Measurements from ENCODE around the gene ASPDH. TPM values are rescaled to one million over a fixed set of nuclear protein-coding genes. Genes with fewer than 3 reads are reported as not detected.

The ASPDH gene
- total RNA-seq, 1 donor from 2014 or later, result not detected

GRCh38 chr19:50492303-50493052 is 21.2 kb downstream of the ASPDH start:
- peaks cover 3% of the 10 kb centered on the region for H3K36me3 Mint-ChIP-seq (ENCODE audit: insufficient read depth)
- H3K4me3 Mint-ChIP-seq (ENCODE audit: low read depth), result no peak overlapping the region
- no peak for DNase-seq (ENCODE audit: low spot score, unreplicated experiment)
- no peak overlapping the region for H3K27ac Mint-ChIP-seq
- TF ChIP-seq CTCF (IDR thresholded peaks at IDR 0.05; ENCODE audit: unreplicated experiment), result no peak
- no peaks in the 10 kb centered on the region for H3K9me3 Mint-ChIP-seq (ENCODE audit: low read depth)
- peaks cover 9% of the 10 kb centered on the region for H3K4me1 Mint-ChIP-seq (ENCODE audit: low read depth)
- peaks cover 70% of the 10 kb centered on the region for H3K27me3 Mint-ChIP-seq

DNA sequence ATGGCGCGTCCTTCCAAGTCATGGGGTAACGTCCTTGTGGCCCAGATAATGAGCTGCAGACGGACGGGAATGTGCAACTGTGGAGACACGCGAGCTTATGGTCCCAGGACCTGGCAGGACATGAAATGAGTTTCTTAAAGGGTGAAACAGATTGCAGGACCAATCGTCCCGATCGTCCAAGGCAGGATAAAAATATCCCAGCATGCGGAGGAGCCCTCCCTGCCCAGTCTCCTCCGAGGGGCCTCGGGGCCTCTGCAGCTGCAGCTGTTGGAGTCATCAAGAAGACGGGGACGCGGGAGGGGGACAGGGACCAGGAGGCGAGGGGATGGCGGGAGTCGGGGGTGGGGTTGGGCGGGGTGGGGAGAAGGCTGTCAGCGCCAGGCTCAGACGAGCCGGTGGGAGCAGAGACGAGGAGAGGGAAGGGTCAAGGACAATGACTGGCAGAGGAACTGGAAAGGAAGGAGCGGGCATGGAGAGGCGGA is 22.7 kb downstream of the ASPDH start:
- Mint-ChIP-seq H3K4me1 (ENCODE audit: low read depth) (peaks cover 9% of the 10 kb centered on the region), H3K4me3 (ENCODE audit: low read depth) (no peak overlapping the region), H3K9me3 (ENCODE audit: low read depth) (peaks cover 3% of the 10 kb centered on the region), H3K36me3 (ENCODE audit: insufficient read depth) (peaks cover 8% of the 10 kb centered on the region), H3K27ac (no peak overlapping the region), H3K27me3 (peaks cover 73% of the 10 kb centered on the region)
- no peak for DNase-seq (ENCODE audit: low spot score, unreplicated experiment)
- TF ChIP-seq CTCF (IDR thresholded peaks at IDR 0.05; ENCODE audit: unreplicated experiment), result no peak

DNA sequence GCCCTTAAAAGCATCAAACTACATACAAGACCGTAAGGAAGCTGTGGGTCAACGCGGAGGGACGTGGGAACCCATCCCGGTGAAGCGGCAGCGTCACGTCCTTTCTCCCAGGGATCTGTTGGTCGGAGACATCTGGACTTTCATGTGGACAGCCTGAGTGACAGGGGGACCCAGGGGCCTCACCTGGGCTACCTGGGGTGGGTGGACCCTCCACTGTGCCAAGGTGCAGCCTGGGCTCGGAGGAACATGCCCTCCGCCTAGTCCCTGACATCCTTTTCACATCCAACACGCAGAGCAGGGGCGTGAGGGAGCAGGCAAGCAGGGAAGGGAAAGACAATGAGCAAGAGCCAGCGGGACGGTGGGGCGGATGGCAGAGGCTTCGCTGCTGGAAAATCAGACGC is 23.3 kb downstream of the ASPDH start:
- H3K27me3 Mint-ChIP-seq, result peaks cover 73% of the 10 kb centered on the region
- no peak for TF ChIP-seq CTCF (IDR thresholded peaks at IDR 0.05; ENCODE audit: unreplicated experiment)
- H3K4me1 Mint-ChIP-seq (ENCODE audit: low read depth), result peaks cover 9% of the 10 kb centered on the region
- no peak for DNase-seq (ENCODE audit: low spot score, unreplicated experiment)
- peaks cover 12% of the 10 kb centered on the region for H3K36me3 Mint-ChIP-seq (ENCODE audit: insufficient read depth)
- H3K27ac Mint-ChIP-seq, result peak overlapping the region; percentile 81
- H3K4me3 Mint-ChIP-seq (ENCODE audit: low read depth), result no peak overlapping the region
- peaks cover 3% of the 10 kb centered on the region for H3K9me3 Mint-ChIP-seq (ENCODE audit: low read depth)

- TF ChIP-seq CTCF (IDR thresholded peaks at IDR 0.05; ENCODE audit: unreplicated experiment), result no peak
- H3K4me3 Mint-ChIP-seq (ENCODE audit: low read depth), result no peak overlapping the region
- H3K9me3 Mint-ChIP-seq (ENCODE audit: low read depth), result peaks cover 3% of the 10 kb centered on the region
- no peak for DNase-seq (ENCODE audit: low spot score, unreplicated experiment)
- H3K27me3 Mint-ChIP-seq, result peaks cover 64% of the 10 kb centered on the region
- H3K4me1 Mint-ChIP-seq (ENCODE audit: low read depth), result peaks cover 9% of the 10 kb centered on the region
- H3K36me3 Mint-ChIP-seq (ENCODE audit: insufficient read depth), result peaks cover 16% of the 10 kb centered on the region
- H3K27ac Mint-ChIP-seq, result peak overlapping the region; percentile 84
These were observed 24.2 kb downstream of the ASPDH start for GRCh38 chr19:50489461-50490011.

GRCh38 chr19:50488389-50489194 is 25.1 kb downstream of the ASPDH start:
- H3K9me3 Mint-ChIP-seq (ENCODE audit: low read depth), result peaks cover 3% of the 10 kb centered on the region
- peaks cover 9% of the 10 kb centered on the region for H3K4me1 Mint-ChIP-seq (ENCODE audit: low read depth)
- peaks cover 56% of the 10 kb centered on the region for H3K27me3 Mint-ChIP-seq

More at GRCh38 chr19:50488389-50489194, 25.1 kb downstream of the ASPDH start:
- no peak for DNase-seq (ENCODE audit: low spot score, unreplicated experiment)
- Mint-ChIP-seq H3K27ac (peak overlapping the region; percentile 55), H3K36me3 (ENCODE audit: insufficient read depth) (peaks cover 16% of the 10 kb centered on the region), H3K4me3 (ENCODE audit: low read depth) (no peak overlapping the region)
- no peak for TF ChIP-seq CTCF (IDR thresholded peaks at IDR 0.05; ENCODE audit: unreplicated experiment)

All from progenitor cell of endocrine pancreas (in vitro differentiated cells).